Measurements from ENCODE around the gene TPST2.
A peak's percentile ranks its signal among the peaks of the same experiment; 100 is the strongest.

Gene TPST2

GRCh38 chr22:26610072-26610958, 20.4 kb upstream of the TPST2 start:
- no peak for DNase-seq

GRCh38 chr22:26609287-26609686, 19.4 kb upstream of the TPST2 start:
- no peak for DNase-seq

- DNase-seq = peak in 1 of 2 experiments; percentile 26
Measured at GRCh38 chr22:26608129-26608528, 18.2 kb upstream of the TPST2 start.

GRCh38 chr22:26606611-26607010, 16.7 kb upstream of the TPST2 start:
- no peak for DNase-seq

- no peak for DNase-seq
Measured at GRCh38 chr22:26604368-26604767, 14.4 kb upstream of the TPST2 start.

- DNase-seq = no peak
Measured at GRCh38 chr22:26602127-26602526, 12.2 kb upstream of the TPST2 start.

- no peak for DNase-seq
Measured at GRCh38 chr22:26601726-26602125, 11.8 kb upstream of the TPST2 start.

GRCh38 chr22:26599505-26599904, 9.6 kb upstream of the TPST2 start:
- no peak for DNase-seq

GRCh38 chr22:26597480-26597879, 7.5 kb upstream of the TPST2 start:
- no peak for DNase-seq

GRCh38 chr22:26597026-26597425, 7.1 kb upstream of the TPST2 start:
- DNase-seq = no peak

GRCh38 chr22:26593763-26594162, 3.8 kb upstream of the TPST2 start:
- DNase-seq = no peak

- no peak for DNase-seq
Measured at GRCh38 chr22:26592421-26592891, 2.5 kb upstream of the TPST2 start.

- DNase-seq = no peak
Measured at GRCh38 chr22:26589367-26589844, 526 bp downstream of the TPST2 start.

- DNase-seq = no peak
Measured at GRCh38 chr22:26588729-26589366, 1.1 kb downstream of the TPST2 start.

GRCh38 chr22:26587991-26588613, 1.8 kb downstream of the TPST2 start:
- no peak for DNase-seq

- DNase-seq = no peak
Measured at GRCh38 chr22:26586556-26587325, 3.2 kb downstream of the TPST2 start.

- DNase-seq = no peak
Measured at GRCh38 chr22:26585104-26585790, 4.7 kb downstream of the TPST2 start.

GRCh38 chr22:26584010-26584409, 5.9 kb downstream of the TPST2 start:
- DNase-seq = no peak

GRCh38 chr22:26581633-26582168, 8.2 kb downstream of the TPST2 start:
- DNase-seq = no peak

GRCh38 chr22:26581026-26581425, 8.9 kb downstream of the TPST2 start:
- no peak for DNase-seq

GRCh38 chr22:26580240-26580962, 9.5 kb downstream of the TPST2 start:
- no peak for DNase-seq

Measured in NCI-H2081 (cell line).